Type B pancreatic cell (in vitro differentiated cells): ENCODE results near the gene PTPRF. TPM values are rescaled to one million over a fixed set of nuclear protein-coding genes. Genes with fewer than 3 reads are reported as not detected.
A peak's percentile ranks its signal among the peaks of the same experiment; 100 is the strongest.

Experiments
- DNase-seq: peaks from one replicate; pipeline ENCODE4 v3.0.0; 2021; ENCODE audit warnings: mixed read lengths; ENCODE audit not compliant: unreplicated experiment; ENCODE audit errors: extremely low spot score
- H3K27ac Mint-ChIP-seq: 2 replicates; pipeline ENCODE4 v1.8.0; 2021; ENCODE audit warnings: mild to moderate bottlenecking, mixed read lengths
- H3K27me3 Mint-ChIP-seq: 2 replicates; pipeline ENCODE4 v1.8.0; 2021; ENCODE audit warnings: mixed read lengths
- H3K36me3 Mint-ChIP-seq: 2 replicates; pipeline ENCODE4 v1.8.0; 2021; ENCODE audit warnings: mixed read lengths
- H3K4me1 Mint-ChIP-seq: one replicate; pipeline ENCODE4 v1.8.0; 2021; ENCODE audit warnings: mixed read lengths; ENCODE audit not compliant: unreplicated experiment
- H3K4me3 Mint-ChIP-seq: 2 replicates; pipeline ENCODE4 v1.8.0; 2021; ENCODE audit warnings: mild to moderate bottlenecking, mixed read lengths
- H3K9me3 Mint-ChIP-seq: 2 replicates; pipeline ENCODE4 v1.8.0; 2021; ENCODE audit warnings: mixed read lengths
- CTCF ChIP-seq: fragments of 200-600 bp; sonication (generic); conservative IDR thresholded peaks from 2 replicates; pipeline ENCODE4 v1.5.0; 2021; ENCODE audit warnings: antibody characterized with exemption, mild to moderate bottlenecking
- total RNA-seq: library from RNA; stranded (reverse); gene quantifications from 2 replicates; pipeline ENCODE4 v1.2.1, GENCODE V29; 2021; ENCODE audit warnings: low replicate concordance

The PTPRF gene
- total RNA-seq, 1 donor from 2014 or later = 260 TPM

DNA sequence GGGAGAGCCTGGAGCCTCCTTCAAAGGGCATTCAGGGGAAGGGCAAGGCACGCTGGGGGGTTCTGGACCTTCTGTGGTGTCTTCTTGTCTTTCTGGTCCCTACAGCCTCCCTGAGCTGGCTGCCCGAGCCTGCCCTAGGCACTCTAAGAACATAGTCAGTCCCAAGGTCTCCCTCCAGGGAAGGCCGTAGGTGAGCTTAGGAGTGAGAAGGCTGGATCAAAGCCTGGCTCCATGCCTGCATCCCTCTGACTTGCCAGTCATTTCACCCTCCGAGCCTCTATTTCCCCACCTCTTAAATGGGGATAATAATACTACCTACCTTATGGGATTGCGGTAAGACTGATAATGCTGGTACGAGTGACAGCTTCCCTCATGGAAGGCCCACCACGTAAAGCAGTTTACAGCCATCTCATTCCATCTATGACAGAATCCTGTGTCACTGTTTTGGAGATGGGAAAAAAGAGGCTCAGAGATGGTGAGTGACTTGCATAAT is 20.8 kb downstream of the PTPRF start:
- peak overlapping the region; percentile 98 for H3K27ac Mint-ChIP-seq
- no peak for DNase-seq
- H3K9me3 Mint-ChIP-seq = no peaks in the 10 kb centered on the region
- H3K27me3 Mint-ChIP-seq = peaks cover 4% of the 10 kb centered on the region
- H3K4me3 Mint-ChIP-seq = peak overlapping the region; percentile 60
- peaks cover 26% of the 10 kb centered on the region for H3K36me3 Mint-ChIP-seq
- TF ChIP-seq CTCF = no peak
- peaks cover 46% of the 10 kb centered on the region for H3K4me1 Mint-ChIP-seq

DNA sequence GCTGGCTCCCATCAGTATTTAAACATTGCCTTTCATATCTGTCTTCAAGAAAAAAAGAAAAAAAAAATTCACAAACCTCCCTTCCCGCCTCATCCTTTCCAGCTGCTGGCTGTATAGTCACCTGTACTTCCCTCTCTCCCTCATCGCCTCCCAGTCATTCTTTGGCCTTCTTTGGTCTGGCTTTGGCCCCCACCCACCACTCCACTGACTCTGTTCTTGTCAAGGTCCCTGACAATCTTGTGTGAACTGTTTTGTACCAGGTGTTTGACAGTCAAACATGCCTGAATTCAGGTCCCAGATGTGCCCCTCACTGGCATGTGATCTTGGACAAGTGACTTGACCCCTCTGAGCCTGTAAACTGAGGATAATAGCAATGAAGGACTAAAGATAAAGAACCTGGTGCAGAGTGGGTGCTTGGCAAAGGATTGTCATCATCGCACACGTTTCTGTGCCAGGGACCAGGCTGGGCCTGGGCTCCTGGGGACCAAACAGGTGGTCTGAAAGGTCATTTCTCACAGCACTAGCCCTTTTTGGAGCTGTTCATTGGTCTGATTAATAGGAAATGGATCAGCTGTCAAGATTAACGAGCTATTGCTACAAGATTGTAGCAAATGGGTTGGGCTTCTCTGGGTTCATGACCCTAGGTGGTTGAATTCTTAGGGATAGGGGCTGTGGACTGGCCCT is 21.5 kb downstream of the PTPRF start:
- H3K4me1 Mint-ChIP-seq = peaks cover 41% of the 10 kb centered on the region
- peak overlapping the region; percentile 98 for H3K27ac Mint-ChIP-seq
- peaks cover 4% of the 10 kb centered on the region for H3K27me3 Mint-ChIP-seq
- DNase-seq = no peak
- H3K36me3 Mint-ChIP-seq = peaks cover 20% of the 10 kb centered on the region
- H3K4me3 Mint-ChIP-seq = peak overlapping the region; percentile 60
- no peak for TF ChIP-seq CTCF
- no peaks in the 10 kb centered on the region for H3K9me3 Mint-ChIP-seq

DNA sequence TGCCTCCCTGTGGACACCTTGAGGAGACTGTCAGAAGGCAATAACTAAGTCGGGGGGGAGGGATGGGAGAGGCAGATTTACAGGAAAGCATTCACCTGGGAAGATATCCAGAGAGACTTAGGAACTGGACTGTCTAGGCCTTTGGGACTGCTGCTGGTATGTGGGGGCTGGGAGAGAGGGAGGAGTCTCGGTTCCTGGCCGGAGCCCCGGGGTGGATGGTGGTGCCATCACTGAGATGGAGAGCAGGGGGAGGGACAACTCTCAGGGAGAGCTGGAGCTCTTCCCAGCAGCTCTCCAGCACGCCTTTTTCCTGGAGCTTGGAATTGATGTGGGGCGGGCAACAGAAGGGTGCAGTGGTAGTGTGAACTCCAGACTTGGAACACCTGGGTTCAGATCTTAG is 22.1 kb downstream of the PTPRF start:
- H3K9me3 Mint-ChIP-seq = no peaks in the 10 kb centered on the region
- H3K36me3 Mint-ChIP-seq = peaks cover 20% of the 10 kb centered on the region
- H3K27ac Mint-ChIP-seq = peak overlapping the region; percentile 98
- H3K4me3 Mint-ChIP-seq = peak overlapping the region; percentile 14
- no peak for DNase-seq
- peaks cover 35% of the 10 kb centered on the region for H3K4me1 Mint-ChIP-seq
- no peak for TF ChIP-seq CTCF
- peaks cover 4% of the 10 kb centered on the region for H3K27me3 Mint-ChIP-seq

DNA sequence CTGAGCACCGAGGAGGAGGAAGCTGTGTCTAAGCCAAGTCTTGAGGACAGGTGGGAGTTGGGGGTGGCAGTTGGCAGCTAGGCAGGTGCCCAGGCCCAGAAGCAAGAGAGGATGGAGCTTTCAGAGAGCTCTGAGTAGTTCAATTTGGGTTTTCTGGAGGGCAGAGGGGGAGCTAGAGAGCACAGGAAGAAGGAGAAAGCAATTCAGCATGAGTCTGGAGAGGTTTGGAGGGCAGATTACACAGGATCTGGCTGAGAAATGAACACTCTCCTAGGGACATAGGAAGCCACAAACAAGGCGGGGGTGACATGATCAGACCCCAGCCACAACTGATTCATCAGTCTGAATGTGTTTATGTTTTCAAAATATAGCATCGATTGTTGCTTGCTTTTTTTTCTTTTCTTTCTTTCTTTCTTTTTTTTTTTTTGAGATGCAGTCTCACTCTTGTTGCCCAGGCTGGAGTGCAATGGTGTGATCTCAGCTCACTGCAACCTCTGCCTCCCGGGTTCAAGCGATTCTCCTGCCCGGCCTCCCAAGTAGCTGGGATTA is 23.8 kb downstream of the PTPRF start:
- TF ChIP-seq CTCF = peak; percentile 62
- Mint-ChIP-seq H3K36me3 (peaks cover 20% of the 10 kb centered on the region), H3K4me3 (peak overlapping the region; percentile 6), H3K9me3 (no peaks in the 10 kb centered on the region), H3K27me3 (peaks cover 4% of the 10 kb centered on the region), H3K27ac (peak overlapping the region; percentile 82), H3K4me1 (peaks cover 21% of the 10 kb centered on the region)
- DNase-seq = no peak

DNA sequence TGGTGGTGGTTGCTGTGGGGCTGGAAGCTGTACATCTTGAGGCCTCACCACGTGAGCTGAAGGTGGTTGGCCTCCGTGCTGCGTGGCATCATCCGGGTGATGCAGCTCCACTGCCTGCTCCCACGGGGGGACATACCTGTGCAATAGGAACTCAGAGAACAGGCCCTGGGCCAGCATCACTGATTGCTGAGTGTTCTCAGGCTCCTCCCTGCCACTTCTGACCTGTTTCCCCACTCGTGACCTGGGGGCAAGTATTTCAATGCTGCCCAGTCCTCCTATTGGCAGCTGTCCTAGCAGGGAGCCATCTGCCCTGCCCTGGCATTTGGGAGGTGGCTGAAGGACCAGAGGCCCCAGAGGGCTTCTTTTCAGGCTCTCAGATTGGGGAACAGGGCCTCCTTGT is 26.1 kb downstream of the PTPRF start:
- TF ChIP-seq CTCF = no peak
- H3K27me3 Mint-ChIP-seq = no peaks in the 10 kb centered on the region
- no peak overlapping the region for H3K4me3 Mint-ChIP-seq
- no peaks in the 10 kb centered on the region for H3K9me3 Mint-ChIP-seq
- no peak for DNase-seq
- no peak overlapping the region for H3K27ac Mint-ChIP-seq
- peaks cover 11% of the 10 kb centered on the region for H3K4me1 Mint-ChIP-seq
- H3K36me3 Mint-ChIP-seq = peaks cover 14% of the 10 kb centered on the region
